ENCODE data around the gene MOG. TPM values are rescaled to one million over a fixed set of nuclear protein-coding genes. Genes with fewer than 3 reads are reported as not detected.

Gene MOG
- not detected for polyA plus RNA-seq (2013, experiment 1 of 2; ENCODE audit: insufficient read length)
- not detected for polyA plus RNA-seq (2013, experiment 2 of 2; ENCODE audit: insufficient read length)

- DNase-seq, result no peak
Observed at GRCh38 chr6:29656798-29657197, at the start of gene MOG. TSS of gene MOG (plus strand) at chr6:29657092. CDS start at chr6:29657210, 118 bp downstream.

DNA sequence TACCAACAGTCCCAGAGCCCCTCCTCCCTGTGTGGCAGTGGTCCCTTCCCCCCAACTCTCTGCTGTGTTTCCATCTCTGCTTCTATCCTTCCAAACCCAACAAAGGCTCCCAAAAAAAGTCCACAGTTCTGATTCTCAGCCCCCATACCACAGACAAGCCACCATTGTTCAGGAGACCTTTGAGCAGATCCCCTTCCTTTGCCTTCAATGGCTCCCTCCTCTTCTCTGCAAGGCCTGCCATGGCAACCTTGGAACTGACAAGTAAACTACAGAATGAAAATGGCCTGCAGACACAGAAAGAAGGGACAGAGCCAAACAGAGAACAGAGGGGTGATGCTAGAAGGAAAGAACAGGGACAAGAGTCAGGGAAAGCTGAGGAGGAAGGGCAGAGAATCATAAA lies 48.8 kb upstream of the MOG start:
- DNase-seq, result no peak

GRCh38 chr6:29610540-29610939 lies 46.4 kb upstream of the MOG start:
- no peak for DNase-seq

GRCh38 chr6:29611426-29611825 lies 45.5 kb upstream of the MOG start:
- no peak for DNase-seq

GRCh38 chr6:29617782-29618554 lies 38.9 kb upstream of the MOG start:
- no peak for DNase-seq

- DNase-seq, result no peak
Observed at GRCh38 chr6:29619578-29620160, 37.2 kb upstream of the MOG start.

- DNase-seq, result no peak
Observed at GRCh38 chr6:29620630-29621029, 36.3 kb upstream of the MOG start.

- DNase-seq, result no peak
Observed at GRCh38 chr6:29624520-29624961, 32.4 kb upstream of the MOG start.

- DNase-seq, result no peak
Observed at GRCh38 chr6:29625337-29625930, 31.5 kb upstream of the MOG start.

DNA sequence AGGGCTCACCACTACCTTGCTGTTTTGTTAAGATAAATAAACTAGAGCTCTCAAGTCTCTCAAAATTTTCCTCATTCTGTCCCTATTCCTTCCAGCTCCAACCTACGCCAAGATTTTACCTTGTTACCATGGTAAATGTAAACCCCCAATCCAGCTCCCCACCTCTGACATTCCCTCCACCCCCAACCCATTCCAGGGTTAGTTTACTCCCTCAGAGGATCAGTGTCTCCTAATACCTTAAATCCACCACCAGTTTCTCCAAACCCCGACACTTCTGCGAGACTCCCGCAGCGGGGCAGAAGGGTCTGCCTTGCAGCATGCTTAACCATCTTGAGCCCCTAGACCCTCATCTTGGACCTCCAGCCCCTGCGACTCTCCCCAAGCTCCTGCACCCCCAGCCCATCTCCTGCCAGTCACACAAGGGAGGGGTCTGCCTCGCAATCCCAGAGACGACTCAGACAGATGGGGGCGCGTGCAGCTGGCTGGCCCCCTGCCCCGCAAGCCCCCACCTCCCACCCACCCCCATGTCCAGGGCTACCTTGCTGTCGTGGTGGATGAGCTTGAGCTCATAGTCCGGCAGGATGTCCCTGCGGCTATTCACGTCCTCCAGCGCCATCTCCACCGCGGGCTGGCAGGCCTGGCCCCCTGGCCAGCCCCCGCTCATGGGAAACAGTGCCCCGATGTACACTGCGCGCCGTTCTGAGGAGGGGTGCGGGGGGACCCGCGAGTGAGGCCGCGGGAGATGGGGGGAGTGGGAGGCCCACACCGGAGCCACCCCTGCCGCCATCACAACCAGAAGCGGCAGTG lies 29.7 kb upstream of the MOG start:
- DNase-seq, result no peak

- DNase-seq, result peak; percentile 92
Observed at GRCh38 chr6:29627755-29628418, 29.0 kb upstream of the MOG start.

DNA sequence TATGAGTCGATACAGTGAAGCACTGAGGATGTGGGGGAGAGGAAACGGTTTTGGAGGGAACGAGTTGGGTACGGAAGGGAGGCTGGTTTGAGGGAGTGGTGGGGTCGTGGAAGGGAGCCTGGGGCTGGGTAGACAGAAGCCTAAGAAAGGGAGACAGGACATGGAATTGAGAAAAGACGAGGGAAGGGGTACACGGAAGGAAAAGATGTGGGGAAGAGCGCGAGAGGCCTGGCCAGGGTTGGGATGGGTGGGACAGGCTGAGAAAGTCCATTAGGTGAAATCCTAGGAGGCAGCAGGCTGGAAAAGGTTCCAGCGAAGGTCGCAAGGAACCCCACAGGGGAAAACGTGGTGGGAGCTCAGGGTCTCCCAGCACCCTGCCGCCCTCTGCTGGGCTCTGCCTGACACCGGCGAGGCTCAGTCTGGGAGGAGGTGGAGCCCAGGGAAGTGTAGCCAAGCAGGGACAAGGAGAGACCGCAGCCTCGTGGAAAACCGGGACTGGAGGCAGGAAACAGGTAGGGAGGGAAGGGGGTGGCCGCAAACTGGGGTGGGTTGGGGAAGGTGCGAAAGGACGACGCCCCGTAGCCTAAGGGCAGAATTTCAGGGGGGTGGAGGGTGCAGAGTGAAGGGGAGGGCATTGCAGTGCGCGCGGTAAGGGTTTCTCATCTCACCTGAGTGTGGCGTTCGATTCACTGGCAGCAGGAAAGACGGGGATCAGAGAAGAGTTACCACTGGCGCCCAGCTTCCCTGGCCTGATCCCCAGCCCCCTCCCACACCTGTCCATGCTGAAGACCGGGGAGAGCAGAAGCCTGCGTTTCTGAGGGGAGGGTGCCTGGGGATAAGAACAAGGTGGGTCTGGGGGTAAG lies 28.2 kb upstream of the MOG start:
- peak; percentile 74 for DNase-seq

DNA sequence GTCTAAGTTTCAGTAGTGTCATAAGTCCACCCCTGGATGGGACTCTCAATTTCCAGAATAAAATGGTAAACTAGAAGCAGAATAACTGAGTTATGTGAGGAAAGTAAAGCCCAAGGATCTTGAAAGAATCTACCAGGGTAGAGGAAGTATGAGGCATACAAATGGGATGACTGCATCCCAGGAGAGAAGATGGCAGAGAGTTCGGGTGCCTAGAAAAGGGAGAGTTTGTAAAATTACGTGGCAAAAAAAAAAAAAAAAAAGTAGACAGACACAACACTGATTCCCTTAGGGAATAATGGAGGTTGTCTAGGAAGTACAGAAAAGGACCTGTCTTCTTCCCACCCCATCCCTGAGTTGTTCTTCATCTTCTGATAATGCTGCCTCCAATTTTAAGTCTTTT lies 27.3 kb upstream of the MOG start:
- no peak for DNase-seq

- no peak for DNase-seq
Observed at GRCh38 chr6:29630315-29630714, 26.6 kb upstream of the MOG start.

DNA sequence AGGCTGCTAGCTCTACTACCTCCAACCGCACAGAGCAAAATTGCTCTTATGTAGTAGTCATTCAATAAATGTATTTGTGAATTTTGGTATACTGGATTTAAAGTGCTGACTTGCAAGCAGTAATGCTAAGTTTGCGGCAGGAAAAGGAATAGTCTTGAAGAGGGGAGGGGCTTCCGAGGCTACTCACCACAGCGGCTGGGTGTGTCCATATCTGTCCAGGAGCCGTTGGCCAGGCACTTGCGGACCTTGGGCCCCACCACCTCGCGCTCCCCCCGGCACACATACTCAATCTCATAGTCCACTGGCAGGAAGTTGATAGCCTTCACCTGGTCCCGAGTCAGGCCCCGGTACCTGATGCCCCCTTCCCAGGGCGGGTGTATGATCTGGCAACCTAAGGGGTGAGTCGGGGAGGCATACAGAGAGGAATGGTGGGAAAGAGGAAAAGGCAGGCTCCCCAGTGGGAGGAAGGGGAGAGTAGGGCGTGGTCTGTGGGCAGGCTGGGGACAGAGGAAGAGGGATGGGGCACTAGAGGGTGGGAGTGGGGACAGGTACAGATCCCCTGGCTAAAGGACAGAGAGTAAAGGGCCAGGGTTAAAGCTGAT lies 25.6 kb upstream of the MOG start:
- DNase-seq, result no peak

DNA sequence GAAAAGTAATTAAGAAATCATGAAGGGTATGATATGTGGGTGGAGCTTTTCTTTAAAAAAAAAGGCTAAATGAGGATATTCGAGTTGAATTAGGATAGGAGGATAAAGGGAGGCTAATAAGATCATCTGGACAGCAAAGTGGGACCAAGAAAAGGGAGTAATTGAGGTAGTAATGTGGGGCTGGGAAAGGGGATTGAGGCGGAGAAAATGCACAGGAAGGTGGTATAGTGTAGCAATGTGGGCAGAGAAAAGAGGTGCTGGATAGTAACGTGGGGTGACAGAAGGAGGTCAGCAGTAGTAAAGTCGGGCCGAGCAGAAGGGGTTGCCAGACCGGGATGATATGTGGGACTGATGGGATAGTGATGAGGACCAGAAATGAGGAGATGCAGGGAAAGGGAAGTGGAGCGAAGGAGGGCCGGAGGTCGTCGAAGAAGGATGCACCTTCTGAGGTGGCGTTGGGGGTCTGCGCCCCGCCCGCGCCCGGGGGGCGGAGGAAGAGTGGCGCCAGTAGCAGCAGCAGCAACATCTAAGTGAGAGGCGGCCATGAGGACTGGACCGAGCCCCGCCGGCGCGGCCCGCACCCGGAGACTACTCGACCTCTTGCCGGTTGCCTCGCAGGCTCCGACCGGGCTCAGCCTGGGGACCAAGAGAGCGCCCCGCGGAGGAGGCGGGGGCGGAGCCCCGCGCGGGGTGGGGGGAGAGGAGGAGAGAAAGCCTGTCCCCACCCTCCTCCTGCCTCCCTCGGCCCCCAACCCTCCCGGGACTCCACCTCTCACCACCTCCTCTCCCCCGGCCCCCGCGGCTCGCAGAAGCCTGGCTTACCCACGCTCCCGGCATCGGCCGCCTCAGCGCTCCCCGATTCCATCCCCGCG lies 24.8 kb upstream of the MOG start:
- peak; percentile 77 for DNase-seq

DNA sequence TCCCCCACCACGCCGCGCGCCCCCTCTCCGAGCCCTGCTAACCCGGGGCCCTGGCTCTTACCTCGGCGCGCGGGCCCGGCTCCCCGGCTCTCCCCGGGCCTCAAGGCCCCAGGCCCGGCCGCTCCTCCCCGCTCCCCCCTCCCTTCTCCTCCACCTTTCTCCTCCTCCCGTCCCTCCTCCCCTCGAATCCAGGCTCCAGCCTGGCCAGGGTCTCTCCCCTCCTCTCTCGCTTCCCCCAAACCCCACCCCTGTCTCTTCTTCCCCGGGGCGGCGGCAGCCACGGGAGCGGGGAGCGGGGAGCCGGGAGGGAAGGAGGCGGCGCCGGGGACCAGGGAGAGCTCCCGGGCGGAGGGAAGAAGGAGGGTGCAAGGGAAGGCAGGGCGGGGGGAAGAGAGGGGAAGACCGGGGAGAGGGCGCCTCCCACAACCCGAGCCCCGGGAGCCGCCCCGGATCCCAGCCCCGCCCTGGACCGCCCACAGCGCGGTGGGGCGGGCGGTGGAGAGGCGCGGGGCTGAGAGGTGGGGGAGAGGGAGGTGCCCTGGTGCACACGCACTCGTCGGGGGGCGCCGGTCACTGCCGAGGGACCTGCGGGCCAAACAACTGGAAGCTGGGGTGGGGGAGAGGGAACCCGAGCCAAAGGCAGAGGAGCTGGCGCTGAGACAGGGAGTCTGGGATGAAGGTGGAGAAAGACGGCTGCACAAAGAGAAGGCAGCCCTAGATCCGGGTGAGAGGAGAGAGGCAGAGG lies 23.9 kb upstream of the MOG start, which contains the start of gene GABBR1:
Gene GABBR1, minus strand, starts transcription at position 395 of the 745 bp plus-strand sequence. CDS start 798 bp downstream, outside the sequence.
- DNase-seq, result peak; percentile 92

- DNase-seq, result peak; percentile 18
Observed at GRCh38 chr6:29633534-29633905, 23.4 kb upstream of the MOG start.

DNA sequence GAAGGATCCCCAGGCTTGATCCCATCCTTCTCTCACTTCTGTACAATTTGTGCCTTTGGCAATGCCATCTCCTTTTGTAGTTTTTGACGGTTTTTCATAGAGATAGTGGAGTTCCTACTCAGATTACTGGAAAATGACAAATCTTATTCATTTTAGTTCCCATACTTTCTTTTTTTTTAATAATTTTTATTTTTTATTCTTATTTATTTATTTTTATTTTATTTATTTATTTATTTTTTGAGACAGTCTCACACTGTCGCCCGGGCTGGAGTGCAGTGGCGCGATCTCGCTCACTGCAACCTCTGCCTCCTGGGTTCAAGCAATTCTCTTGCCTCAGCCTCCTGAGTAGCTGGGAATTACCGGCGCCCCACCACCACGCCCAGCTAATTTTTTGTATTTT lies 19.6 kb upstream of the MOG start:
- DNase-seq, result no peak

Data from fibroblast of skin of abdomen (primary cell).